ENCODE results near the gene NXN. TPM values are rescaled to one million over a fixed set of nuclear protein-coding genes. Genes with fewer than 3 reads are reported as not detected.

The NXN gene
- polyA plus RNA-seq, 3 donors, result not detected

- Mint-ChIP-seq H3K27ac (no peak overlapping the region), H3K27me3 (ENCODE audit: low read depth in 3 of 3) (peaks cover 9 to 34% (median 14%) of the 10 kb centered on the region in 3 donors), H3K4me3 (no peak overlapping the region), H3K36me3 (no peaks in the 10 kb centered on the region), H3K4me1 (peaks cover 7% of the 10 kb centered on the region), H3K9me3 (peaks cover 0 to 4% (median 0%) of the 10 kb centered on the region in 7 donors)
- 100% methylated on average over 1 of the region's 6 CpGs for WGBS (ENCODE audit: insufficient coverage)
- Histone ChIP-seq H3K9ac (ENCODE audit: insufficient read depth, low read length, poor library complexity, severe bottlenecking) (no peak overlapping the region), H3K4me2 (replicated peaks; ENCODE audit: extremely low read depth, low read length, poor library complexity, severe bottlenecking) (no peak overlapping the region), H3K79me2 (ENCODE audit: insufficient read depth, low read length) (no peaks in the 10 kb centered on the region), H3K4me3 (replicated peaks in 1 of 3; ENCODE audit: low read depth in 2 of 3, low read length in 3 of 3) (no peak overlapping the region), H3K27ac (ENCODE audit: low read depth in 1 of 2, low read length in 2 of 2) (no peak overlapping the region), H3K36me3 (replicated peaks in 1 of 2; ENCODE audit: control insufficient read depth in 1 of 2, insufficient read depth in 2 of 2, low read length in 2 of 2) (no peaks in the 10 kb centered on the region), H3K27me3 (ENCODE audit: control insufficient read depth in 2 of 2, insufficient read depth in 2 of 2, low read length in 2 of 2) (no peaks in the 10 kb centered on the region), H3K9me3 (replicated peaks in 1 of 2; ENCODE audit: control insufficient read depth in 1 of 2, insufficient read depth in 1 of 2, low read length in 2 of 2) (no peaks in the 10 kb centered on the region), H4K20me1 (ENCODE audit: insufficient read depth, low read length) (no peaks in the 10 kb centered on the region), H3K4me1 (ENCODE audit: control insufficient read depth in 1 of 2, insufficient read depth in 2 of 2, low read length in 2 of 2) (no peaks in the 10 kb centered on the region), H2AFZ (ENCODE audit: insufficient read depth, low read depth, low read length, poor library complexity, severe bottlenecking) (no peak overlapping the region)
- intact Hi-C loops (cut with micrococcal nuclease), result no loop called here
- no peak for TF ChIP-seq CTCF (IDR thresholded peaks at IDR 0.05)
- DNase-seq, result no peak
Measured at GRCh38 chr17:881778-882177, 97.8 kb downstream of the NXN start.

GRCh38 chr17:880443-881269 lies 98.9 kb downstream of the NXN start:
- H3K27ac Mint-ChIP-seq, result no peak overlapping the region

More at GRCh38 chr17:880443-881269, 98.9 kb downstream of the NXN start:
- Histone ChIP-seq H3K27me3 (ENCODE audit: control insufficient read depth in 2 of 2, insufficient read depth in 2 of 2, low read length in 2 of 2) (no peaks in the 10 kb centered on the region), H3K4me3 (replicated peaks in 1 of 3; ENCODE audit: low read depth in 2 of 3, low read length in 3 of 3) (no peak overlapping the region), H3K9ac (ENCODE audit: insufficient read depth, low read length, poor library complexity, severe bottlenecking) (no peak overlapping the region), H4K20me1 (ENCODE audit: insufficient read depth, low read length) (no peaks in the 10 kb centered on the region), H3K79me2 (ENCODE audit: insufficient read depth, low read length) (no peaks in the 10 kb centered on the region), H3K36me3 (replicated peaks in 1 of 2; ENCODE audit: control insufficient read depth in 1 of 2, insufficient read depth in 2 of 2, low read length in 2 of 2) (no peaks in the 10 kb centered on the region), H3K27ac (ENCODE audit: low read depth in 1 of 2, low read length in 2 of 2) (no peak overlapping the region), H3K9me3 (replicated peaks in 1 of 2; ENCODE audit: control insufficient read depth in 1 of 2, insufficient read depth in 1 of 2, low read length in 2 of 2) (no peaks in the 10 kb centered on the region), H3K4me1 (ENCODE audit: control insufficient read depth in 1 of 2, insufficient read depth in 2 of 2, low read length in 2 of 2) (no peaks in the 10 kb centered on the region), H3K4me2 (replicated peaks; ENCODE audit: extremely low read depth, low read length, poor library complexity, severe bottlenecking) (no peak overlapping the region), H2AFZ (ENCODE audit: insufficient read depth, low read depth, low read length, poor library complexity, severe bottlenecking) (no peak overlapping the region)
- H3K4me1 Mint-ChIP-seq, result peaks cover 12% of the 10 kb centered on the region
- H3K27me3 Mint-ChIP-seq (ENCODE audit: low read depth in 3 of 3), result peaks cover 14 to 37% (median 20%) of the 10 kb centered on the region in 3 donors
- DNase-seq, result no peak
- H3K9me3 Mint-ChIP-seq, result peaks cover 0 to 4% (median 0%) of the 10 kb centered on the region in 7 donors
- no peaks in the 10 kb centered on the region for H3K36me3 Mint-ChIP-seq
- intact Hi-C loops (cut with micrococcal nuclease), result no loop called here
- TF ChIP-seq CTCF (IDR thresholded peaks at IDR 0.05), result no peak
- 98% methylated on average over 9 of the region's 15 CpGs for WGBS (ENCODE audit: insufficient coverage)
- H3K4me3 Mint-ChIP-seq, result peak overlapping the region in 1 of 2 donors; percentile 38
